ENCODE results near the gene TANGO2. TPM values are rescaled to one million over a fixed set of nuclear protein-coding genes. Genes with fewer than 3 reads are reported as not detected.

Gene TANGO2
- total RNA-seq, 1 donor from 2014 or later: 10.0 TPM

GRCh38 chr22:20033045-20033706 lies 12.3 kb downstream of the TANGO2 start:
- H3K4me3 Mint-ChIP-seq: no peak overlapping the region
- Histone ChIP-seq H3K4me1 (no peaks in the 10 kb centered on the region), H3K79me2 (ENCODE audit: low read depth) (no peaks in the 10 kb centered on the region), H3K4me2 (no peak overlapping the region), H3K36me3 (no peaks in the 10 kb centered on the region), H3K27me3 (no peaks in the 10 kb centered on the region), H3K27ac (no peak overlapping the region), H2AFZ (replicated peaks) (no peak overlapping the region), H4K20me1 (ENCODE audit: low read depth) (no peaks in the 10 kb centered on the region), H3K4me3 (no peak overlapping the region), H3K9ac (no peak overlapping the region), H3K9me3 (ENCODE audit: low read depth) (no peaks in the 10 kb centered on the region), H3F3A (ENCODE audit: low read depth) (no peaks in the 10 kb centered on the region)
- no peaks in the 10 kb centered on the region for H3K36me3 Mint-ChIP-seq
- peaks cover 8% of the 10 kb centered on the region for H3K4me1 Mint-ChIP-seq
- TF ChIP-seq EZH2 (IDR thresholded peaks at IDR 0.05) (no peak), CTCF (IDR thresholded peaks at IDR 0.05) (no peak), EZH2phosphoT487 (IDR thresholded peaks at IDR 0.05) (no peak)
- H3K27me3 Mint-ChIP-seq (ENCODE audit: insufficient read depth, low read depth): peaks cover 4% of the 10 kb centered on the region
- no peaks in the 10 kb centered on the region for H3K9me3 Mint-ChIP-seq
- no peak for DNase-seq (ENCODE audit: low spot score)
- H3K27ac Mint-ChIP-seq: no peak overlapping the region

GRCh38 chr22:20034143-20034542 lies 13.2 kb downstream of the TANGO2 start:
- Histone ChIP-seq H4K20me1 (ENCODE audit: low read depth) (no peaks in the 10 kb centered on the region), H3K79me2 (ENCODE audit: low read depth) (no peaks in the 10 kb centered on the region), H3K27ac (no peak overlapping the region), H3K4me1 (no peaks in the 10 kb centered on the region), H3K4me3 (no peak overlapping the region), H3K4me2 (no peak overlapping the region), H3K36me3 (no peaks in the 10 kb centered on the region), H2AFZ (replicated peaks) (no peak overlapping the region), H3F3A (ENCODE audit: low read depth) (no peaks in the 10 kb centered on the region), H3K9me3 (ENCODE audit: low read depth) (no peaks in the 10 kb centered on the region), H3K27me3 (no peaks in the 10 kb centered on the region), H3K9ac (no peak overlapping the region)
- no peak for DNase-seq (ENCODE audit: low spot score)
- Mint-ChIP-seq H3K27ac (no peak overlapping the region), H3K4me1 (peaks cover 11% of the 10 kb centered on the region), H3K4me3 (no peak overlapping the region), H3K36me3 (no peaks in the 10 kb centered on the region), H3K27me3 (ENCODE audit: insufficient read depth, low read depth) (peaks cover 4% of the 10 kb centered on the region), H3K9me3 (no peaks in the 10 kb centered on the region)
- TF ChIP-seq EZH2 (IDR thresholded peaks at IDR 0.05) (no peak), CTCF (IDR thresholded peaks at IDR 0.05) (no peak), EZH2phosphoT487 (IDR thresholded peaks at IDR 0.05) (no peak)

GRCh38 chr22:20035375-20036083 lies 14.6 kb downstream of the TANGO2 start:
- H3K9me3 ChIP-seq (ENCODE audit: low read depth): no peaks in the 10 kb centered on the region
- Mint-ChIP-seq H3K4me3 (peak overlapping the region; percentile 28), H3K36me3 (no peaks in the 10 kb centered on the region), H3K4me1 (peaks cover 11% of the 10 kb centered on the region), H3K27me3 (ENCODE audit: insufficient read depth, low read depth) (peaks cover 6% of the 10 kb centered on the region), H3K9me3 (no peaks in the 10 kb centered on the region), H3K27ac (no peak overlapping the region)
- no peak overlapping the region for H3K4me3 ChIP-seq
- no peaks in the 10 kb centered on the region for H3K27me3 ChIP-seq
- H2AFZ ChIP-seq (replicated peaks): no peak overlapping the region
- no peak overlapping the region for H3K4me2 ChIP-seq
- no peaks in the 10 kb centered on the region for H3K79me2 ChIP-seq (ENCODE audit: low read depth)
- no peak overlapping the region for H3K27ac ChIP-seq
- no peaks in the 10 kb centered on the region for H4K20me1 ChIP-seq (ENCODE audit: low read depth)
- H3F3A ChIP-seq (ENCODE audit: low read depth): no peaks in the 10 kb centered on the region
- H3K4me1 ChIP-seq: no peaks in the 10 kb centered on the region
- no peak overlapping the region for H3K9ac ChIP-seq
- DNase-seq (ENCODE audit: low spot score): no peak
- no peak for TF ChIP-seq CTCF (IDR thresholded peaks at IDR 0.05)
- H3K36me3 ChIP-seq: no peaks in the 10 kb centered on the region
